ENCODE measurements around the gene SYNE2.

Gene SYNE2

DNA sequence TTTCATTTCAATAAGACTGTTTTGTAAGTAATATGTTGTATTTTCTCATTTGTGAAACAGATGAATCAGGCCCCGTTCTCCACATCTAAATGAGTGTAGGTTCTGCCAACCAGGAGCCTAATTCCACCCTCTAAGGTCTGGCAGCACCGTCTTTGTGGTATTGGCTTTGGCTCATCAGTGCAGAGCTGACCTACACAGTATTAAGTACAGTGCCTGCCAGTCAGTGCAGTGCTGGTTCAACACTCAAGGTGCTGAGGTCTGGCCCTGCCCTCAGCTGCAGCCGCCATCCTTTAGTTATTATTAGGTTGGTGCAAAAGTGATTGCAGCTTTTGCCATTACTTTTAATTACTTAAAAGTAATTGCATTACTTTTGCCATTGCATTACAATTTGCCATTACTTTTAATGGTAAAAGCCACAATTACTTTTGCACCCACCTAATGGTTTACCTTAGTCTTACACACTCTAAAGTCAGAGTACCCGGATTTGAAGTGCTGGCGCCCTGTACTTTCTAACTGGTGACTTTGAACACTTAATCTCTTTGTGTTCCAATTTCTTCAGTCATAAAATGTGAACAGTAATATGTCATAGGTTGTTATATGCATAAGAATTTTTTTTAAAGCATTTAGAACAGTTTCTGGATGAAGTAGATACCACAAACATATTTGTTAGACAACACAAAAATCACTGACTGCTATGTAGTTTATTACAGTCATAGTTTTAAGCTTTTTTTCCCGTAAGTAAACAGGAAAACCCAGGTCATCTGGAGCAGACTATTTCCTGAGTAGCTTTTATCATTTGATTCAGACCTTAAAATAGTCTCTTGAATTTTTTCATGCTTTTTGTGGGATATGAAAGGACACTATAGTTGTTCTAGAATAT lies 99.5 kb downstream of the SYNE2 start:
- in situ Hi-C loops (cut with MboI; ENCODE audit: low sequenced_read_pairs): no loop called here

GRCh38 chr14:63952933-63953437 lies 100.2 kb downstream of the SYNE2 start:
- in situ Hi-C loops (cut with MboI; ENCODE audit: low sequenced_read_pairs): no loop called here

GRCh38 chr14:63956326-63956725 lies 103.5 kb downstream of the SYNE2 start:
- in situ Hi-C loops (cut with MboI; ENCODE audit: low sequenced_read_pairs): no loop called here

DNA sequence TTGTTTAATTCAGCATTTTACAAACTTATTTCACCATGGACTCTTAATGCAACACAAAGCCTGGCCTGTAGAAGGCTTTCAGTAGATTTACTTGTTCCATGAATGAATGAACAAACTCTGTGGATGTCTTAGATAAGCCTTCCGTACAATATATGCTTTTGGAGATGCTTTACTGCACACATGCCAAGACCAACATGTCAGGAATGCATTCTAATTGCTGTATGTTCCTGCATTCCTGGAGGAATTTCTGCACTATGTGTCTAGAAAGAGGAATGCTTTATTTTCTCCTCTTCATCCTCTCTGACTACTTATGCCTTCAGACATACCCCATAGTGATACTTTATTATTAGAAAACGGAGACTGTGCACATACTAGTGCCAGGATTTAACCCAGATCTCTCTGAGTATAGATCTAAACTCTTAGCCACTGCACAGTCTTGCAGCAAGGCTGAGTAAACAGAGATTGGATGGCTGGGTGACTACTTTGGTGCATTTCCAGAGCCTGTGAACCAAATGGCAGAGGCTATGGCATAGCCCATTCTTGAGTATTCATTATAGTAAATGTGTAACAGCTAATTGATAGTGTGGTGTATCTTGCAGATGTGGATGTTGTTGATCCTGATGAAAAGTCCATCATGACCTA lies 108.2 kb downstream of the SYNE2 start:
- in situ Hi-C loops (cut with MboI; ENCODE audit: low sequenced_read_pairs): no loop called here

DNA sequence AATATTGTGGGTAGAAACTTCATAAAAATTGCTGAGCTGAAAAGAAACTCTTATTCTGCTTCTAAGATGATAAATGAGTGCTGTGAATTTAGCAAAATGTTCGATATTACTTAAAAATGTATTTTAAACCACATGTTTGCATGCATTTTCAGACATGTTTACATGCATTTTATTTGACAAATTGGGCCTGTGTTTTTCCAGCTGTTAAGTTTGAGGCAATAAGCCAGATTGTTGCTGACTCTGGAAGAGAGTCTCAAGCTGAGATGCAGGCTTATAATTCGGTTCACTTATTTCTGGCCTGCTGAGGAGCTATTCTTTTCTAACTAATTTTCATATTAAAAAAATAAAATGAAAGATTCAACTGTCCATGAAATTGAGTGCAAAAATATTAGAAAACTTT lies 110.1 kb downstream of the SYNE2 start:
- in situ Hi-C loops (cut with MboI; ENCODE audit: low sequenced_read_pairs): no loop called here

GRCh38 chr14:63963439-63963838 lies 110.6 kb downstream of the SYNE2 start:
- in situ Hi-C loops (cut with MboI; ENCODE audit: low sequenced_read_pairs): no loop called here

GRCh38 chr14:63964113-63964512 lies 111.3 kb downstream of the SYNE2 start:
- in situ Hi-C loops (cut with MboI; ENCODE audit: low sequenced_read_pairs): no loop called here

GRCh38 chr14:63966407-63966806 lies 113.6 kb downstream of the SYNE2 start:
- in situ Hi-C loops (cut with MboI; ENCODE audit: low sequenced_read_pairs): no loop called here

GRCh38 chr14:63972323-63972932 lies 119.6 kb downstream of the SYNE2 start:
- in situ Hi-C loops (cut with MboI; ENCODE audit: low sequenced_read_pairs): no loop called here

DNA sequence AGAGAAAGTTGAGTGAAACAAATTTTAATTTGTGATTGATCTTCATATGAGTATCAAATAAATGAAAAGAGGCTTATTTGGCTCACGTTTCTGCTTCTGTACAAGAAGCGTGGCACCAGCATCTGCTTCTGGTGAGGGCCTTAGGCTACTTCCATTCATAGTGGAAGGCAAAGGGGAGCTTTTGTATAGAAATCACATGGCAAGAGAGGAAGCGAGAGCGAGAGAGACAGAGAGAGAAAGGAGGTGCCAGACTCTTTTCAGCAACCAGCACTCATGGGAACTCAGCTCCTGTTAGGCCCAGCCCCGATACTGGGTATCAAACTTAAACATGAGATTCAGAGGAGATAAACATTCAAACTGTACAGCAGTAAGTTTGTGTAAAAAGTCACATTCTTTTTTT lies 121.4 kb downstream of the SYNE2 start:
- in situ Hi-C loops (cut with MboI; ENCODE audit: low sequenced_read_pairs): no loop called here

- in situ Hi-C loops (cut with MboI; ENCODE audit: low sequenced_read_pairs): no loop called here
Observed at GRCh38 chr14:63981569-63981968, 128.8 kb downstream of the SYNE2 start.

- in situ Hi-C loops (cut with MboI; ENCODE audit: low sequenced_read_pairs): no loop called here
Observed at GRCh38 chr14:63982156-63982555, 129.4 kb downstream of the SYNE2 start.

GRCh38 chr14:63982629-63983028 lies 129.8 kb downstream of the SYNE2 start:
- in situ Hi-C loops (cut with MboI; ENCODE audit: low sequenced_read_pairs): no loop called here

- in situ Hi-C loops (cut with MboI; ENCODE audit: low sequenced_read_pairs): no loop called here
Observed at GRCh38 chr14:63986789-63987533, 134.2 kb downstream of the SYNE2 start.

DNA sequence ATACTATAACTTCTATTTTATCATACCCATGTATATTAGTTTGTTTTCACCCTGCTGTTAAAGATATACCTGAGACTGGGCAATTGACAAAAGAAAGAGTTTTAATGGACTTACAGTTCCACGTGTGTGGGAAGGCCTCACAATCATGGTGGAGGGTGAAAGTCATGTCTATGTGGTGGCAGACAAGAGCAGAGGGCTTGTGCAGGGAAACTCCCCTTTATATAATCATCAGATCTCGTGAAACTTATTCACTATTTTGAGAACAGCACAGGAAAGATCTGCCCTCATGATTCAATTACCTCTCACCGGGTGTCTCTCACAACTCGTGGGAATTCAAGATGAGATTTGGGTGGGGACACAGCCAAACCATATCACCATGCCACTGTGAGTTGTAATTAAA lies 135.8 kb downstream of the SYNE2 start:
- in situ Hi-C loops (cut with MboI; ENCODE audit: low sequenced_read_pairs): no loop called here

DNA sequence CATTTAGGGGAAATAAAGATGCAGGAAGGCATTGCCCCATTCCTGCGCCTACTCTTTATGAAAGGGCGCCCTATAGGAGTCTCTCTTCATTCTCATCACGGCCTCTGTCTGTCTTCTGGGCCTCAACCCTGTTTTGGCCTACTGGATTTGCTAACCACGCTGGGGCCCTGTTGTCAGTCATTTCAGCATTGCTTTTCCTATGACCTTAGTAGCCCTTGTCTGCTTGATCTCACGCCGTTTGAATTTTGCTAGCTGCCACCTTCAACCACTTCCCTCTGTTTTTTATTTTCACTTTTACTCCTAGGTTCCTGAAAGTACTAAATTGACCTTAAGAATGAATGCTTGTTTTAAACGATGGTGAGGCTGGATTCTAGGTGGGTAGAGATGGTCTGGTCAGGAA lies 139.0 kb downstream of the SYNE2 start:
- in situ Hi-C loops (cut with MboI; ENCODE audit: low sequenced_read_pairs): no loop called here

GRCh38 chr14:63992858-63993257 lies 140.1 kb downstream of the SYNE2 start:
- in situ Hi-C loops (cut with MboI; ENCODE audit: low sequenced_read_pairs): no loop called here

DNA sequence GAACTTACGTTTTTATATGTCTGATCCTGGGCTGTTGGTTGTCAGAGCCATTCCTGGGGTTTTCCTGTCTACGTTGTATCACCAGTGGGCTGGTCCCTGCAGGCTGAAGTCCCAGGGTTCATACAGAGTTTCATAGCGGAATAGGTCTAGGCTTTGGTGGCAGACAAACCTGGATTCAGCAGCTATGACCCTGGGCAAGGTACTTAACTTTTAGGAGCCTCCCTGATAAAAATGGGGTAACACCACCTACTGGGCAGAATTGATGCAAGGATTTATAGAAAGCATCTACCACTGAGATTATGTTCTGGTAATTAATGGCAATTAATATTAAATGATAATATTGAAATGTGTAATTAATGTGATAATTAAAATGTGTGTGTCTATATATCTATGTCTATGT lies 141.2 kb downstream of the SYNE2 start:
- in situ Hi-C loops (cut with MboI; ENCODE audit: low sequenced_read_pairs): no loop called here

DNA sequence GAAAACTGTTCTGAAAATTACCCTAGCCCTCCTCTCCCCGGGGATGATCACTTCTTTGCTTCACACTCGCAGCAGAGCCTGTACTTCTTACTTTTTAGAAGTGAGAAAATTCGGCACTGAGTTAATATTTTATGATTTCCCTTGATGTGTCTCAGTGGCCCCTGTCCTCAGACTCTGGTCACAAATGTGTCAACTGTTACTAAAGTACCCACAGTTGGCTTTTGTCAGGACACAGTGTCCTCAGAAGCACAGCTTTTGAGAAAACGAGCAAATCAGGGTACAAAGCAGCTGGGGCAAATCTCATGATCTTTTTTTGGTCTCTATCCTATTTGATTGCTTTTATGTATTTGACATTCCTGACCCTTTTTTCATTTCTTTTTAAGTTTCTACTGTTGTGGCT lies 142.5 kb downstream of the SYNE2 start:
- in situ Hi-C loops (cut with MboI; ENCODE audit: low sequenced_read_pairs): no loop called here

- in situ Hi-C loops (cut with MboI; ENCODE audit: low sequenced_read_pairs): no loop called here
Observed at GRCh38 chr14:63996016-63996415, 143.2 kb downstream of the SYNE2 start.

- in situ Hi-C loops (cut with MboI; ENCODE audit: low sequenced_read_pairs): no loop called here
Observed at GRCh38 chr14:63996625-63997220, 143.9 kb downstream of the SYNE2 start.

Measured in HL-60/S4 treated with phorbol 12-myristate 13-acetate at 8.2 ng/mL for 4 days and 3 days (cell line).